Stomach (tissue), 4 donors: ENCODE results near the gene CLMP.

Source experiments
- CTCF ChIP-seq, 7 experiments: fragments of 450-650 bp in 4 of 7; fragments of 200-600 bp in 3 of 7; sonication (generic) in 3 of 7; IDR thresholded peaks; one replicate each; pipeline ENCODE4 v1.5.1; 2016 to 2019; ENCODE audit warnings: antibody characterized with exemption in 7 of 7, control low read depth in 2 of 7, mild to moderate bottlenecking in 1 of 7
- POLR2AphosphoS5 ChIP-seq, 3 donors: sonication (generic); formaldehyde crosslinking; IDR thresholded peaks; one replicate each; pipeline ENCODE4 v1.6.1; 2016; ENCODE audit warnings: antibody characterized with exemption in 3 of 3

GRCh38 chr11:123233975-123234334, 38.9 kb upstream of the CLMP start:
- no peak for TF ChIP-seq CTCF (IDR thresholded peaks at IDR 0.05)
- TF ChIP-seq POLR2AphosphoS5 (IDR thresholded peaks at IDR 0.05), result no peak
